T-cell (primary cell): ENCODE results near the gene TCN1. TPM values are rescaled to one million over a fixed set of nuclear protein-coding genes. Genes with fewer than 3 reads are reported as not detected.
"Not testable (repeated sequence)": the region's sequence is repeated elsewhere in the genome, so short reads cannot be mapped to it uniquely, and the experiment has no call there.

Experiments
- ATAC-seq, 4 experiments: fragments of 200-7000 bp in 3 of 4; fragments of 150-1000 bp in 1 of 4; cut with Tn5 transposase; replicated peaks in 1 of 4; 1 replicate in 3 of 4; 2 replicates in 1 of 4; pipeline ENCODE4 v1.10.0; 2021; ENCODE audit warnings: moderate library complexity in 3 of 4, mild to moderate bottlenecking in 2 of 4, moderate number of reproducible peaks in 1 of 4
- CTCF ChIA-PET, 2 donors: fragments of 300-600 bp; sonication (Branson Sonifier 250); formaldehyde crosslinking; loops; one replicate each; lab custom pipeline; 2022; ENCODE audit warnings: antibody characterized with exemption in 2 of 2; lab: Charles Lee
- POLR2A ChIA-PET, 2 donors: fragments of 300-600 bp; sonication (Branson Sonifier 250); formaldehyde crosslinking; loops; one replicate each; lab custom pipeline; 2022; ENCODE audit warnings: antibody characterized with exemption in 2 of 2; lab: Charles Lee
- DNase-seq, 35 experiments: peaks; one replicate each; pipeline versions ENCODE4 v3.0.0 to v3.0.0-alpha.2; 2013 to 2023
- H3K27ac ChIP-seq: one replicate; pipeline ENCODE4 v1.5.1; 2013; ENCODE audit warnings: low read length
- H3K27me3 ChIP-seq, 2 experiments: replicated peaks in 1 of 2; 1 replicate in 1 of 2; 2 replicates in 1 of 2; pipeline versions ENCODE4 v1.6.1 to v1.7.0; 2013; ENCODE audit warnings: low read length in 1 of 2, mixed read lengths in 1 of 2; ENCODE audit not compliant: control insufficient read depth in 2 of 2, insufficient read depth in 2 of 2; ENCODE audit errors: extremely low read depth in 1 of 2
- H3K36me3 ChIP-seq, 2 donors: 1 replicate in 1 of 2; 2 replicates in 1 of 2; pipeline versions ENCODE4 v1.6.1 to v1.7.0; 2013; ENCODE audit warnings: low read length in 1 of 2; ENCODE audit not compliant: control insufficient read depth in 2 of 2, insufficient read depth in 1 of 2; ENCODE audit errors: extremely low read depth in 1 of 2
- H3K4me1 ChIP-seq, 2 experiments: 1 replicate in 1 of 2; 2 replicates in 1 of 2; pipeline versions ENCODE4 v1.6.1 to v1.7.0; 2013; ENCODE audit warnings: low read length in 2 of 2, mixed read lengths in 1 of 2; ENCODE audit not compliant: insufficient read depth in 2 of 2, control insufficient read depth in 1 of 2; ENCODE audit errors: extremely low read depth in 1 of 2
- H3K4me3 ChIP-seq, 2 donors: 1 replicate in 1 of 2; 2 replicates in 1 of 2; pipeline versions ENCODE4 v1.5.1 to v1.7.0; 2013; ENCODE audit warnings: mild to moderate bottlenecking in 2 of 2, low read length in 1 of 2, moderate library complexity in 1 of 2; ENCODE audit not compliant: control insufficient read depth in 1 of 2; ENCODE audit errors: extremely low read depth in 1 of 2
- H3K9me3 ChIP-seq: 2 replicates; pipeline ENCODE4 v1.7.0; 2013
- H3K27ac Mint-ChIP-seq, 2 donors: one replicate each; pipeline ENCODE4 v1.8.0; 2020 to 2021; ENCODE audit warnings: mild to moderate bottlenecking in 2 of 2, mixed read lengths in 2 of 2
- H3K27me3 Mint-ChIP-seq, 2 donors: one replicate each; pipeline ENCODE4 v1.8.0; 2021 to 2022; ENCODE audit warnings: mixed read lengths in 2 of 2
- H3K36me3 Mint-ChIP-seq: one replicate; pipeline ENCODE4 v1.8.0; 2021; ENCODE audit warnings: mixed read lengths
- H3K4me1 Mint-ChIP-seq, 3 donors: one replicate each; pipeline ENCODE4 v1.8.0; 2020 to 2022; ENCODE audit warnings: mixed read lengths in 3 of 3, mild to moderate bottlenecking in 1 of 3
- H3K4me3 Mint-ChIP-seq, 3 donors: one replicate each; pipeline ENCODE4 v1.8.0; 2020 to 2022; ENCODE audit warnings: mild to moderate bottlenecking in 3 of 3, mixed read lengths in 3 of 3, moderate library complexity in 3 of 3
- H3K9me3 Mint-ChIP-seq, 3 donors: one replicate each; pipeline ENCODE4 v1.8.0; 2020 to 2022; ENCODE audit warnings: mixed read lengths in 3 of 3
- WGBS: methylation state at CpG from one replicate; pipeline ENCODE4 v1.1.5; 2013; ENCODE audit warnings: missing lambda C conversion rate; ENCODE audit not compliant: insufficient coverage; 5-methylcytosine and 5-hydroxymethylcytosine counted together
- total RNA-seq, 35 experiments: library from RNA in 6 of 35; stranded (reverse) in 6 of 35; fragments of 120-200 nt in 1 of 35; gene quantifications; one replicate each; pipeline versions ENCODE4 v1.2.1 to v1.2.4 and lab custom pipeline; 2013 to 2026

The TCN1 gene
- total RNA-seq, 5 donors from 2014 or later (not counting 1 experiment from before 2014, with no cell fraction given) = not detected

GRCh38 chr11:59898046-59898445, 31.8 kb upstream of the TCN1 start:
- POLR2A ChIA-PET = no interaction called here
- Histone ChIP-seq H3K27ac (no peak overlapping the region), H3K4me3 (no peak overlapping the region), H3K9me3 (no peaks in the 10 kb centered on the region), H3K4me1 (no peaks in the 10 kb centered on the region), H3K36me3 (no peaks in the 10 kb centered on the region), H3K27me3 (no peaks in the 10 kb centered on the region)
- Mint-ChIP-seq H3K27ac (no peak overlapping the region), H3K4me1 (no peaks in the 10 kb centered on the region), H3K27me3 (peaks cover 11 to 19% of the 10 kb centered on the region in 2 donors), H3K36me3 (no peaks in the 10 kb centered on the region), H3K9me3 (peaks cover 0 to 3% (median 0%) of the 10 kb centered on the region in 3 donors), H3K4me3 (no peak overlapping the region)
- ATAC-seq (no peak), DNase-seq (no peak)
- WGBS = 96% methylated on average over 31 of the region's 31 CpGs
- CTCF ChIA-PET = no interaction called here

- Mint-ChIP-seq H3K4me3 (no peak overlapping the region), H3K36me3 (no peaks in the 10 kb centered on the region), H3K4me1 (no peaks in the 10 kb centered on the region), H3K9me3 (peaks cover 0 to 14% (median 13%) of the 10 kb centered on the region in 3 donors), H3K27me3 (peaks cover 15 to 16% of the 10 kb centered on the region in 2 donors), H3K27ac (no peak overlapping the region)
- no peaks in the 10 kb centered on the region for H3K9me3 ChIP-seq
- H3K27ac ChIP-seq = no peak overlapping the region
- H3K4me1 ChIP-seq = no peaks in the 10 kb centered on the region
- H3K27me3 ChIP-seq = peaks cover 0 to 11% of the 10 kb centered on the region in 2 experiments
- no peak overlapping the region for H3K4me3 ChIP-seq
- H3K36me3 ChIP-seq = no peaks in the 10 kb centered on the region
- WGBS = no CpG with 5 or more reads among the region's 1 CpG
- no peak for DNase-seq
- ChIA-PET CTCF (no interaction called here), POLR2A (no interaction called here)
- no peak for ATAC-seq
These were observed 28.3 kb upstream of the TCN1 start for GRCh38 chr11:59894616-59895015.

GRCh38 chr11:59891781-59892181, 25.5 kb upstream of the TCN1 start:
- no peaks in the 10 kb centered on the region for H3K36me3 ChIP-seq
- no peaks in the 10 kb centered on the region for H3K4me1 Mint-ChIP-seq
- peaks cover 0 to 11% of the 10 kb centered on the region in 2 experiments for H3K27me3 ChIP-seq
- no peak overlapping the region for H3K27ac ChIP-seq
- H3K27ac Mint-ChIP-seq = no peak overlapping the region
- no peaks in the 10 kb centered on the region for H3K9me3 ChIP-seq
- H3K4me1 ChIP-seq = no peaks in the 10 kb centered on the region
- no peak for ATAC-seq
- H3K9me3 Mint-ChIP-seq = peaks cover 14 to 36% (median 30%) of the 10 kb centered on the region in 3 donors
- H3K27me3 Mint-ChIP-seq = peaks cover 16 to 19% of the 10 kb centered on the region in 2 donors
- ChIA-PET CTCF (no interaction called here), POLR2A (no interaction called here)
- 72% methylated on average over 3 of the region's 4 CpGs for WGBS
- no peak for DNase-seq
- H3K4me3 Mint-ChIP-seq = no peak overlapping the region
- peaks cover 6% of the 10 kb centered on the region for H3K36me3 Mint-ChIP-seq
- no peak overlapping the region for H3K4me3 ChIP-seq

GRCh38 chr11:59887156-59887555, 20.9 kb upstream of the TCN1 start:
- H3K36me3 ChIP-seq, H3K36me3 Mint-ChIP-seq, H3K27ac ChIP-seq, H3K9me3 ChIP-seq, H3K27me3 Mint-ChIP-seq, ATAC-seq, H3K27ac Mint-ChIP-seq, H3K27me3 ChIP-seq, DNase-seq, H3K4me1 ChIP-seq, H3K4me3 ChIP-seq, H3K4me3 Mint-ChIP-seq, POLR2A ChIA-PET, H3K4me1 Mint-ChIP-seq: not testable (repeated sequence)
- peaks cover 17 to 43% (median 30%) of the 10 kb centered on the region in 3 donors for H3K9me3 Mint-ChIP-seq
- CTCF ChIA-PET = interaction anchor here in 1 of 2 donors (0.7 kb wide), 1 partner anchor 766 kb away, joined by 3 read pairs; no protein-coding TSS in a partner anchor

GRCh38 chr11:59883597-59883996, 17.3 kb upstream of the TCN1 start:
- DNase-seq (no peak), ATAC-seq (no peak)
- H3K36me3 Mint-ChIP-seq = peaks cover under 1% of the 10 kb centered on the region
- POLR2A ChIA-PET = no interaction called here
- peaks cover 7 to 18% (median 10%) of the 10 kb centered on the region in 3 donors for H3K9me3 Mint-ChIP-seq
- Histone ChIP-seq H3K36me3 (no peaks in the 10 kb centered on the region), H3K4me3 (no peak overlapping the region), H3K27ac (no peak overlapping the region), H3K9me3 (no peaks in the 10 kb centered on the region), H3K27me3 (no peaks in the 10 kb centered on the region), H3K4me1 (no peaks in the 10 kb centered on the region)
- no peak overlapping the region for H3K4me3 Mint-ChIP-seq
- WGBS = no CpG with 5 or more reads among the region's 1 CpG
- H3K27me3 Mint-ChIP-seq = peaks cover 2 to 12% of the 10 kb centered on the region in 2 donors
- H3K27ac Mint-ChIP-seq = no peak overlapping the region
- CTCF ChIA-PET = no interaction called here
- no peaks in the 10 kb centered on the region for H3K4me1 Mint-ChIP-seq

GRCh38 chr11:59879567-59879966, 13.3 kb upstream of the TCN1 start:
- Histone ChIP-seq H3K4me1 (no peaks in the 10 kb centered on the region), H3K27ac (no peak overlapping the region), H3K4me3 (no peak overlapping the region), H3K27me3 (no peaks in the 10 kb centered on the region), H3K9me3 (no peaks in the 10 kb centered on the region), H3K36me3 (no peaks in the 10 kb centered on the region)
- H3K27ac Mint-ChIP-seq = no peak overlapping the region
- ChIA-PET CTCF (no interaction called here), POLR2A (no interaction called here)
- no peak overlapping the region for H3K4me3 Mint-ChIP-seq
- ATAC-seq (no peak), DNase-seq (no peak)
- H3K4me1 Mint-ChIP-seq = no peaks in the 10 kb centered on the region
- H3K36me3 Mint-ChIP-seq = no peaks in the 10 kb centered on the region
- H3K27me3 Mint-ChIP-seq = peaks cover 11 to 25% of the 10 kb centered on the region in 2 donors
- H3K9me3 Mint-ChIP-seq = no peaks in the 10 kb centered on the region
- 100% methylated on average over 1 of the region's 1 CpG for WGBS

- Mint-ChIP-seq H3K36me3 (no peaks in the 10 kb centered on the region), H3K27ac (no peak within 1 kb of the TSS)
- 87% methylated on average over 3 of the region's 5 CpGs for WGBS
These were observed 12.3 kb upstream of the TCN1 start, which contains the start of gene OOSP3 for GRCh38 chr11:59878575-59878974. Gene OOSP3 (plus strand): TSS chr11:59878782. CDS start chr11:59878809, 27 bp downstream.

More at GRCh38 chr11:59878575-59878974, 12.3 kb upstream of the TCN1 start, which contains the start of gene OOSP3:
- Mint-ChIP-seq H3K9me3 (no peaks in the 10 kb centered on the region), H3K4me3 (no peak within 1 kb of the TSS), H3K4me1 (no peaks in the 10 kb centered on the region), H3K27me3 (peaks cover 13 to 25% of the 10 kb centered on the region in 2 donors)
- peaks cover 0 to 2% of the 10 kb centered on the region in 2 experiments for H3K27me3 ChIP-seq
- DNase-seq (no peak), ATAC-seq (no peak)
- ChIA-PET CTCF (interaction anchor here in 1 of 2 donors (0.6 kb wide), 1 partner anchor 28 kb away, joined by 3 read pairs; no protein-coding TSS in a partner anchor), POLR2A (no interaction called here)
- H3K4me1 ChIP-seq = no peaks in the 10 kb centered on the region
- no peaks in the 10 kb centered on the region for H3K36me3 ChIP-seq
- no peak within 1 kb of the TSS for H3K27ac ChIP-seq
- no peaks in the 10 kb centered on the region for H3K9me3 ChIP-seq
- H3K4me3 ChIP-seq = no peak within 1 kb of the TSS
